Neural cell (in vitro differentiated cells): ENCODE results near the gene SH3PXD2B. TPM values are rescaled to one million over a fixed set of nuclear protein-coding genes. Genes with fewer than 3 reads are reported as not detected.
"Not testable (repeated sequence)": the region's sequence is repeated elsewhere in the genome, so short reads cannot be mapped to it uniquely, and the experiment has no call there.

ENCODE experiments used
- H2AFZ ChIP-seq: fragments of 200-600, 300-800 bp; sonication (generic), shearing (Covaris generic); 2 replicates; pipeline ENCODE4 v1.6.0; 2014; ENCODE audit warnings: low read depth, mild to moderate bottlenecking, antibody characterized with exemption, low read length, moderate library complexity
- H3F3A ChIP-seq: fragments of 200-600 bp; shearing (Covaris generic); 2 replicates; pipeline ENCODE4 v1.6.1; 2016; ENCODE audit warnings: mild to moderate bottlenecking, moderate library complexity, mixed read lengths, antibody characterized with exemption, low read length; ENCODE audit not compliant: insufficient read depth, poor library complexity, severe bottlenecking
- H3K27ac ChIP-seq: fragments of 200-600, 300-800 bp; sonication (generic), shearing (Covaris generic); 2 replicates; pipeline ENCODE4 v1.5.1; 2014; ENCODE audit warnings: mild to moderate bottlenecking, low read length, moderate library complexity
- H3K27me3 ChIP-seq: fragments of 300-800, 200-600 bp; sonication (generic), shearing (Covaris generic); 2 replicates; pipeline ENCODE4 v1.6.0; 2014; ENCODE audit warnings: mild to moderate bottlenecking, low read depth, low read length, moderate library complexity; ENCODE audit not compliant: insufficient read depth
- H3K36me3 ChIP-seq: fragments of 300-800, 200-600 bp; sonication (generic), shearing (Covaris generic); 2 replicates; pipeline ENCODE4 v1.5.1; 2014; ENCODE audit warnings: mild to moderate bottlenecking, antibody characterized with exemption, low read length, moderate library complexity; ENCODE audit not compliant: insufficient read depth
- H3K4me2 ChIP-seq: fragments of 300-800, 200-600 bp; sonication (generic), shearing (Covaris generic); 2 replicates; pipeline ENCODE4 v1.6.0; 2014; ENCODE audit warnings: mild to moderate bottlenecking, low read length
- H3K4me3 ChIP-seq: fragments of 300-800, 200-600 bp; sonication (generic), shearing (Covaris generic); 2 replicates; pipeline ENCODE4 v1.5.1; 2014; ENCODE audit warnings: mild to moderate bottlenecking, low read length, moderate library complexity
- H3K79me2 ChIP-seq: fragments of 200-600 bp; shearing (Covaris generic); replicated peaks from 2 replicates; pipeline ENCODE4 v1.6.0; 2014; ENCODE audit warnings: mild to moderate bottlenecking, low read length, moderate library complexity; ENCODE audit not compliant: insufficient read depth
- H3K9ac ChIP-seq: fragments of 300-800, 200-600 bp; sonication (generic), shearing (Covaris generic); 2 replicates; pipeline ENCODE4 v1.6.1; 2016; ENCODE audit warnings: mild to moderate bottlenecking, low read length, mixed read lengths
- H3K9me2 ChIP-seq: fragments of 200-600 bp; shearing (Covaris generic); 2 replicates; pipeline ENCODE4 v1.6.1; 2016; ENCODE audit warnings: mild to moderate bottlenecking, low read length, mixed read lengths; ENCODE audit not compliant: insufficient read depth
- H3K9me3 ChIP-seq: fragments of 200-600, 300-800 bp; sonication (generic), shearing (Covaris generic); 2 replicates; pipeline ENCODE4 v1.6.1; 2016; ENCODE audit warnings: mild to moderate bottlenecking, mixed run types, low read length, moderate library complexity, mixed read lengths
- H4K20me1 ChIP-seq: fragments of 200-600 bp; shearing (Covaris generic); 2 replicates; pipeline ENCODE4 v1.6.1; 2016; ENCODE audit warnings: mild to moderate bottlenecking, mixed run types; ENCODE audit not compliant: insufficient read depth
- EP300 ChIP-seq: fragments of 450-650 bp; conservative IDR thresholded peaks from 2 replicates; pipeline ENCODE4 v1.6.1; 2014; ENCODE audit warnings: antibody characterized with exemption, mild to moderate bottlenecking, moderate library complexity; ENCODE audit not compliant: poor library complexity, severe bottlenecking
- EZH2 ChIP-seq: fragments of 200-600, 300-800 bp; shearing (Covaris generic), sonication (generic); IDR thresholded peaks from 2 replicates; pipeline ENCODE4 v1.6.1; 2014; ENCODE audit warnings: antibody characterized with exemption, low read length, borderline replicate concordance, mild to moderate bottlenecking; ENCODE audit not compliant: insufficient read depth, poor library complexity, severe bottlenecking
- MXI1 ChIP-seq: fragments of 450-650 bp; conservative IDR thresholded peaks from 2 replicates; pipeline ENCODE4 v1.6.1; 2014; ENCODE audit warnings: antibody characterized with exemption, mild to moderate bottlenecking; ENCODE audit not compliant: poor library complexity, severe bottlenecking
- POLR2AphosphoS5 ChIP-seq: IDR thresholded peaks from 2 replicates; pipeline ENCODE4 v1.6.1; 2012
- RAD21 ChIP-seq: fragments of 450-650 bp; conservative IDR thresholded peaks from 2 replicates; pipeline ENCODE4 v1.6.1; 2014; ENCODE audit warnings: antibody characterized with exemption, mild to moderate bottlenecking, moderate library complexity
- SMC3 ChIP-seq: fragments of 450-650 bp; conservative IDR thresholded peaks from 2 replicates; pipeline ENCODE4 v1.6.1; 2014; ENCODE audit warnings: antibody characterized with exemption, mild to moderate bottlenecking, moderate library complexity; ENCODE audit not compliant: poor library complexity
- TAF1 ChIP-seq: IDR thresholded peaks from 2 replicates; pipeline ENCODE4 v1.6.1; 2012; ENCODE audit warnings: low read depth
- polyA plus RNA-seq: library from polyadenylated mRNA; depleted of rRNA; stranded (reverse); fragments of >200 nt; gene quantifications from 2 replicates; pipeline ENCODE4 v1.2.3, GENCODE V29; 2014
- TF ChIP-seq, protein P1 (sequence below): fragments of 450-650 bp; IDR thresholded peaks from 2 replicates; pipeline ENCODE4 v1.5.1; 2014; ENCODE audit warnings: antibody characterized with exemption, mild to moderate bottlenecking, moderate library complexity; ENCODE audit not compliant: poor library complexity, severe bottlenecking
- TF ChIP-seq, protein P2 (sequence below): IDR thresholded peaks from 2 replicates; pipeline ENCODE4 v1.6.1; 2012; ENCODE audit warnings: borderline replicate concordance

SH3PXD2B gene
- polyA plus RNA-seq, 1 donor from 2014 or later, result 11.7 TPM

DNA sequence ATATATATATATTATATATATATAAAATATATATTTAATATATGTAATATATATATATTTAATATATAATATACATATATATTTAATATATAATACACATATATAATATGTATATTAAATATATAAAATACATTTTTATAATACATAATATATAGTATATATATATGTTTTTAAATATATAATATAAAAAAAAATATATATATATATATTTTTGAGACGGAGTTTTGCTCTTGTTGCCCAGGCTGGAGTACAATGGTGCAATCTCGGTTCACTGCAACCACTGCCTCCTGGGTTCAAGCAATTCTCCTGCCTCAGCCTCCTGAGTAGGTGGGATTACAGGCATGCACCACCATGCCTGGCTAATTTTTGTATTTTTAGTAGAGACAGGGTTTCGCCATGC lies 85.6 kb downstream of the SH3PXD2B start:
- not testable (repeated sequence) for H3F3A ChIP-seq, H4K20me1 ChIP-seq, H3K9ac ChIP-seq, H3K9me2 ChIP-seq, H3K9me3 ChIP-seq, H2AFZ ChIP-seq, H3K79me2 ChIP-seq, H3K4me2 ChIP-seq, H3K27ac ChIP-seq, H3K36me3 ChIP-seq, H3K4me3 ChIP-seq, H3K27me3 ChIP-seq

DNA sequence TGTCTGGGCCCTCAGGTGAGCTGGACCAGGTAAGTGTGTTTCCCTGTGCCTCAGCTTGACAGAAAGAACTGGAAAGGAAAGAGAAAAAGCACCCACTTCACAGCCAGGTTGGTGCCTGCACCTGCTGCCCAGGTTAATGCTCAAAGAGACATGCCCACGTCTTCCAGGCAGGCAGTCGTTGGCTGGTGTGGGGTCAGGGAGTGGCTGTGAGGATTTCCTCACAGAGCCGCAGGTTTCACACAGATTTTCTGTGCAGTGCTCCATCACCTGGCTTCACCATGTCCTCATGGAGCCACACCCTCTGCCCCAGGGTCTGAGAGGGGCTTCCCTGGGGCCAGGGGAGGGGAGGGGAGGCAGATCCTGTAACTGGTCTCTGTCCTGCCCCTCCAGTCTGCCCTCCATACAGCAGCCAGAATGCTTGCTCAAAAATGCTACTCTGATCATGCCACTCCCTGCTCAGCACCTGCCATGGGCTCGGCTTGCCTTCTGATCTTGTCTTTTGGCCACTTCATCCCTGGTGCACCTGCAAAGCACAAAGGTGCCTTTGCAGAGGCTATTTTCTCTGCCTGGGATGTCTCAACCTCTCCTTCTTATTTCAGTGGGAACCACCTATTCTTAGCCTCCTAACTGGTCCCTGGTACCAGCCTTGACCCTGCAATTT lies 88.2 kb downstream of the SH3PXD2B start:
- H4K20me1 ChIP-seq, result no peaks in the 10 kb centered on the region
- H3F3A ChIP-seq, result no peaks in the 10 kb centered on the region
- TF ChIP-seq TAF1, result no peak
- no peak for TF ChIP-seq SMC3
- no peak for TF ChIP-seq RAD21
- TF ChIP-seq, protein P1, sequence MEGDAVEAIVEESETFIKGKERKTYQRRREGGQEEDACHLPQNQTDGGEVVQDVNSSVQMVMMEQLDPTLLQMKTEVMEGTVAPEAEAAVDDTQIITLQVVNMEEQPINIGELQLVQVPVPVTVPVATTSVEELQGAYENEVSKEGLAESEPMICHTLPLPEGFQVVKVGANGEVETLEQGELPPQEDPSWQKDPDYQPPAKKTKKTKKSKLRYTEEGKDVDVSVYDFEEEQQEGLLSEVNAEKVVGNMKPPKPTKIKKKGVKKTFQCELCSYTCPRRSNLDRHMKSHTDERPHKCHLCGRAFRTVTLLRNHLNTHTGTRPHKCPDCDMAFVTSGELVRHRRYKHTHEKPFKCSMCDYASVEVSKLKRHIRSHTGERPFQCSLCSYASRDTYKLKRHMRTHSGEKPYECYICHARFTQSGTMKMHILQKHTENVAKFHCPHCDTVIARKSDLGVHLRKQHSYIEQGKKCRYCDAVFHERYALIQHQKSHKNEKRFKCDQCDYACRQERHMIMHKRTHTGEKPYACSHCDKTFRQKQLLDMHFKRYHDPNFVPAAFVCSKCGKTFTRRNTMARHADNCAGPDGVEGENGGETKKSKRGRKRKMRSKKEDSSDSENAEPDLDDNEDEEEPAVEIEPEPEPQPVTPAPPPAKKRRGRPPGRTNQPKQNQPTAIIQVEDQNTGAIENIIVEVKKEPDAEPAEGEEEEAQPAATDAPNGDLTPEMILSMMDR, result no peak
- no peak for TF ChIP-seq MXI1
- no peak for TF ChIP-seq POLR2AphosphoS5
- TF ChIP-seq EP300, result no peak
- TF ChIP-seq EZH2, result no peak
- TF ChIP-seq, protein P2, sequence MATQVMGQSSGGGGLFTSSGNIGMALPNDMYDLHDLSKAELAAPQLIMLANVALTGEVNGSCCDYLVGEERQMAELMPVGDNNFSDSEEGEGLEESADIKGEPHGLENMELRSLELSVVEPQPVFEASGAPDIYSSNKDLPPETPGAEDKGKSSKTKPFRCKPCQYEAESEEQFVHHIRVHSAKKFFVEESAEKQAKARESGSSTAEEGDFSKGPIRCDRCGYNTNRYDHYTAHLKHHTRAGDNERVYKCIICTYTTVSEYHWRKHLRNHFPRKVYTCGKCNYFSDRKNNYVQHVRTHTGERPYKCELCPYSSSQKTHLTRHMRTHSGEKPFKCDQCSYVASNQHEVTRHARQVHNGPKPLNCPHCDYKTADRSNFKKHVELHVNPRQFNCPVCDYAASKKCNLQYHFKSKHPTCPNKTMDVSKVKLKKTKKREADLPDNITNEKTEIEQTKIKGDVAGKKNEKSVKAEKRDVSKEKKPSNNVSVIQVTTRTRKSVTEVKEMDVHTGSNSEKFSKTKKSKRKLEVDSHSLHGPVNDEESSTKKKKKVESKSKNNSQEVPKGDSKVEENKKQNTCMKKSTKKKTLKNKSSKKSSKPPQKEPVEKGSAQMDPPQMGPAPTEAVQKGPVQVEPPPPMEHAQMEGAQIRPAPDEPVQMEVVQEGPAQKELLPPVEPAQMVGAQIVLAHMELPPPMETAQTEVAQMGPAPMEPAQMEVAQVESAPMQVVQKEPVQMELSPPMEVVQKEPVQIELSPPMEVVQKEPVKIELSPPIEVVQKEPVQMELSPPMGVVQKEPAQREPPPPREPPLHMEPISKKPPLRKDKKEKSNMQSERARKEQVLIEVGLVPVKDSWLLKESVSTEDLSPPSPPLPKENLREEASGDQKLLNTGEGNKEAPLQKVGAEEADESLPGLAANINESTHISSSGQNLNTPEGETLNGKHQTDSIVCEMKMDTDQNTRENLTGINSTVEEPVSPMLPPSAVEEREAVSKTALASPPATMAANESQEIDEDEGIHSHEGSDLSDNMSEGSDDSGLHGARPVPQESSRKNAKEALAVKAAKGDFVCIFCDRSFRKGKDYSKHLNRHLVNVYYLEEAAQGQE, result no peak
- no peaks in the 10 kb centered on the region for H3K9me3 ChIP-seq
- H3K4me2 ChIP-seq, result no peak overlapping the region
- H3K4me3 ChIP-seq, result no peak overlapping the region
- no peaks in the 10 kb centered on the region for H3K79me2 ChIP-seq
- no peaks in the 10 kb centered on the region for H3K27me3 ChIP-seq
- no peaks in the 10 kb centered on the region for H3K9me2 ChIP-seq
- H3K36me3 ChIP-seq, result no peaks in the 10 kb centered on the region
- no peak overlapping the region for H2AFZ ChIP-seq
- no peak overlapping the region for H3K9ac ChIP-seq
- no peak overlapping the region for H3K27ac ChIP-seq

DNA sequence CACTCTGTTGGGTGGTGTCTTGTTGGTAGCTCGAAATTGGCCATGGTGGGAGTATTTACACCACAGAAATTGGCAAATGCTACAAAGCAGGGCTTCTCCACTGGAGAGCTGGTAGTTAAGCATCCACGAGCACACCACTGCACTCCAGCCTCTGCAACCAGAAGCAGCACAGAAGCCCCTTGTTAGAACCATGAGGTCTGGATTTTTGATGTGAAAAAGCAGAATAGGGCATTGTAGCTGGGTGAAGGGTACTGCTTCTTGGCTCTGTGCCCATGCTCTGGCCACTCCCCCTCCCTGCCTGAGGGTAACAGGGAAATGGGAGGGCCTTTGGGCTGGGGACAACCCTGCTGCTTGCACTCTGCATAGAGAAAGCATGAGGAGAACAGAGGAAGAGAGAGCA lies 89.6 kb downstream of the SH3PXD2B start:
- Histone ChIP-seq H3K27me3 (no peaks in the 10 kb centered on the region), H3K27ac (no peak overlapping the region), H4K20me1 (no peaks in the 10 kb centered on the region), H2AFZ (no peak overlapping the region), H3K36me3 (no peaks in the 10 kb centered on the region), H3K4me2 (no peak overlapping the region), H3K9me3 (no peaks in the 10 kb centered on the region), H3K9ac (no peak overlapping the region), H3K9me2 (no peaks in the 10 kb centered on the region), H3F3A (no peaks in the 10 kb centered on the region), H3K4me3 (no peak overlapping the region), H3K79me2 (no peaks in the 10 kb centered on the region)
- TF ChIP-seq EZH2, result no peak
- TF ChIP-seq, protein P2, result no peak
- TF ChIP-seq, protein P1, result no peak
- TF ChIP-seq TAF1, result no peak
- TF ChIP-seq RAD21, result no peak
- no peak for TF ChIP-seq POLR2AphosphoS5
- no peak for TF ChIP-seq MXI1
- no peak for TF ChIP-seq SMC3
- TF ChIP-seq EP300, result no peak
